ENCODE results near the gene CHST12.
"Not testable (repeated sequence)": the region's sequence is repeated elsewhere in the genome, so short reads cannot be mapped to it uniquely, and the experiment has no call there.

Gene CHST12

DNA sequence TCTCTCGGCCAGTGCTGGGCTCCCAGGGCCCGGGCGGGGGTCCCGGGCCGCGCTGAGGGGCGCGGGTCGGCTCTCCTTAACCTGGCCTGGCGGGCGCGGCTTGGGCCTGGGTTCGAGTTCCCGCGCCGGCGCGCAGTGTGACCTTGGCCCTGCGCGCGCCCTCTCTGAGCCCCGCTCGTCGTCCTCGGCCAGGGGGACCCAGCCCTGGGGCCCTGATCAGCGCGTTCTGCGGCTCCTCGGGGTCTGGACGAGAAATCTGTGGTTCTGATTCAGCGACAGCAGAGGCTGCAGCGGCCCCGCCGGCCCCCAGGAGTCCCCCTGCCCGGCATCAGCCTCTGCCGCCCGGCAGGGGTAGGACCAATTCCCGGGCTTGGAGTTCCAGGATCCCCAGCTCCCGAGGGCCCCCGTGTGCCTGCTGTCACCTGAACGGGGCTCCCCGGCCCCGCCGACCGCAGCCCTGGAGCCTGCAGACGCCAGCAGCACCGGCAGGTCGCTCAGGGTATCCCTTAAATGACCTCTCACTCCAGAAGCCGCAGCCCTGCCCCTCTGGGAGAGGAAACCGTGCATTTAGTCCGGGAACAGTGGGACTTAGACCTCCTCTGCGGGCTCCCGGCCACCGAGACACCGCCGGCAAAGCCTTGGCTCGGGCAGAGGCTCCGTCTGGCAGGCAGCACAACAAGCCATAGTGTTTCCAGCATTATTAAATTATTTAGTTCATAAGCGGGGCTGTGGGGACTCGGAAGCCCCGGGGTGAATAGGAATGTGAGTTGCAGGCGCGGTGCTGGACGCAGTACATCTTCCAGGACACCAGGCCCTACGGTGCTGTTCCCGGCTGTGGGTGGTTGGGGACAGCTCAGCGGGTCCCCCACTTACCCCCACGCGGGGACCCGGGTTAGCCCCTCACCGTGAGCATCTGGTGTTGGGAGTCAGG is 572 bp downstream of the CHST12 start:
- FAIRE-seq: no peak
- DNase-seq (ENCODE audit: low spot score): peak; percentile 80

DNA sequence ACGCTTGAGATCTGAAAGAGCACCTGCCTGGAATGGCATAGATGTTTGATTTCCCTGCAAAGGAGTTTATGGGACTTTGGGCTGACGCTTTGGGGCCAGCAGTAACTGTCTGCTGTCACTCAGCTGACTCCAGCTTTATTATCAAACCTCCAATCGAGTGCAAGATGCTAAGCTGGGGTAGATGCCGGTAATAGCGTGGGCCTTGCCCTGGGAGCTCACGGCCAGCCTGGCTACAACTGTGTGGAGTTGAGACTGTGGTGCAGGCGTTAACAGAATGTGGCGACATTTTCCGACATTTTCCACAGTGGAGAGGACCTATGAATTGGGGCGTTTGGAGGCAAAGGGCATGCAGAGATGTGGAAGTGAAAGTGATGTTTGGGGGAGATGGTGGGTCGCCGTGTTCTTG is 1.3 kb downstream of the CHST12 start:
- DNase-seq (ENCODE audit: low spot score): no peak
- FAIRE-seq: no peak

DNA sequence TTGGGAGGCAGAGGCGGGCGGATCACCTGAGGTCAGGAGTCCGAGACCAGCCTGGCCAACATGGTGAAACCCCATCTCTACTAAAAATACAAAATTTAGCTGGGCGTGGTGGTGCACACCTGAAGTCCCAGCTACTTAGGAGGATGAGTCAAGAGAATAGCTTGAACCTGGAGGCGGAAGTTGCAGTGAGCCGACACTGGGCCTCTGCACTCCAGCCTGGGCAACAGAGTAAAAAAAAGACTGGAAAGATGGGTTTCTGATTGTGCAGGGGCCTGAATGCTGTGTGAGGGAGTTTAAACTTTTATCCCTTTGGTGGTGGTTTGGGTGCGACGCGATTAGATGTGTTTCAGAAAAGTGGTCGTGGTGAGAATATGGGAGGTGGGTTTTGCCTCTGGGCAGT is 1.8 kb downstream of the CHST12 start:
- FAIRE-seq (no peak), DNase-seq (ENCODE audit: low spot score) (no peak)

DNA sequence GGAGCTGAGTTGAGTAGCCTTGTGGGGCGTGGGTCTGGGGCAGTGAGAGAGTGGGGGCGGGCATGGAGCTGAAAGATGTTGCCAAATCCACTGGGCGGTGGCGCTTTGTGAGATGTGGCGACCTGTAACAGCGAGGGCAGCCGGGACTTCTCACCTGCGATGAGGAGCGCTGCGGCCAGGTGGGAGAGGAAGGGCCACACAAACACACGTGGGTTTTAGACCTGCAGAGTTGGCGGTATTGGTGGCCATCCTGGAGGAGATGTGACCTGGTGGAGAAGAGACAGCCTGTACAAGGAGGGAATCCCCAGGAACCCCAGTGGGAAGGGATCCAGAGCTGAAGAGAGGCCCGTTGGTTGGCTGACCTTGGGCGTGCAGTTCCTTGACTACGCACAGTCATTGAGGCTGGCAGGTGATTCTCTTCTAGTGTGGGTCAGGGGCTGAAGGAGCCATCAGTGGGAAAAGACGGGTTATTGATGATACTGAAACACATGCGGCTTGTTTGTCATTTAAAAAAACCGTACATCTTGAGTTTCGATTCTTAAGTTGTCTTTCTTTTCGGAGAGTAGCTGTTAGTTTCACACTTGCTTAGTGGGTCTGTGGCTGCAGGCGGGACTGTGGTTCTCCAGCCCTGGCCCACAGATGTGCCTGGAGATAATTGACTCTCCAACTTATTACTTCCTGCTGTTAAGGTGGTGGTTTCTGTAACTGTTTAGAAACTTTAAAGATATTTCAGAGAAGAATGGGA is 2.4 kb downstream of the CHST12 start:
- DNase-seq (ENCODE audit: low spot score): no peak
- peak; percentile 17 for FAIRE-seq

DNA sequence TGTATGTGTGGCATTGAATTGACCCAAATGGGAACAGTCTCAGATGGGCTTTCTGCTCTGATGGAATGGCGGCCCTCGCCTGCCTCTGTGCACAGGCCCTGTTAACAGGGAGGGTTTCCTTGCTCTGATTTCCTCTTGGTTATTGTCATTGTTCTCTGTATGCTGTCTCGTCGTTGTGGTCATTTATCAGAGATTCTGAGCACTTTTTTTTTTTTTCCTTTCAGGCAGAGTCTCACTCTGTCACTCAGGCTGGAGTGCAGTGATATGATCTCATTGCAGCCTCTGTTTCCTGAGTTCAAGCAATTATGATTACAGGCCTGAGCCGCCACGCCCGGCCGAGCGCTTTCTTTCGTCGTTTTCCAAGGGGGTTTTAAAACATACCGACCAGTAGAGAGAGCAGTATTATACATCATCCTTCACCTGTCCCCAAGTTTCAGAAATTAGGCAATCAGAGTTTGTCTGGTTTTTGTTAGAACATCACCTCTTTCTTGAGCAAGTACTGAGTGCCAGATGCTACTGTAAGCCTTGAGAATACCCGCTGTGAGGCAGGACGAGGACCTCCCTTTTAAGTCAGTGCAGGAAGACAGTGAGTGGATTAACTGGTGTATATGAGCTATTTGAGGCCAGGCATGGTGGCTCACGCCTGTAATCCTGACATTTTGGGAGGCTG is 6.5 kb downstream of the CHST12 start:
- DNase-seq (ENCODE audit: low spot score) (no peak), FAIRE-seq (no peak)

DNA sequence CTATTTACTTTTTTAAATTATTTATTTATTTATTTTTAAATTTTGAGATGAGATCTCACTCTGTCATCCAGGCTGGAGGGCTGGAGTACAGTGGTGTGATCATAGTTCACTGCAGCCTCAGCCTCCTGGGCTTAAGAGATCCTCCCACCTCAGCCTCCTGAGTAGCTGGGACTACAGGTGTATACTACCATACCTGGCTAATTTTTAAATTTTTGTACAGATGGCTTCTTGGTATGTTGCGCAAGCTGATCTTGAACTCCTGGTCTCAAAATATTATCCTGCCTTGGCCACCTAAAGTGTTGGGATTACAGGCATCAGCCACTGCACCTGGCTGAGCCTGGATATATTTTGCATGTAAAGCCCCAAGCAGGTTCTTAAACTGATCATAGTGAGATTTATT is 7.6 kb downstream of the CHST12 start:
- no peak for FAIRE-seq
- DNase-seq (ENCODE audit: low spot score): no peak

DNA sequence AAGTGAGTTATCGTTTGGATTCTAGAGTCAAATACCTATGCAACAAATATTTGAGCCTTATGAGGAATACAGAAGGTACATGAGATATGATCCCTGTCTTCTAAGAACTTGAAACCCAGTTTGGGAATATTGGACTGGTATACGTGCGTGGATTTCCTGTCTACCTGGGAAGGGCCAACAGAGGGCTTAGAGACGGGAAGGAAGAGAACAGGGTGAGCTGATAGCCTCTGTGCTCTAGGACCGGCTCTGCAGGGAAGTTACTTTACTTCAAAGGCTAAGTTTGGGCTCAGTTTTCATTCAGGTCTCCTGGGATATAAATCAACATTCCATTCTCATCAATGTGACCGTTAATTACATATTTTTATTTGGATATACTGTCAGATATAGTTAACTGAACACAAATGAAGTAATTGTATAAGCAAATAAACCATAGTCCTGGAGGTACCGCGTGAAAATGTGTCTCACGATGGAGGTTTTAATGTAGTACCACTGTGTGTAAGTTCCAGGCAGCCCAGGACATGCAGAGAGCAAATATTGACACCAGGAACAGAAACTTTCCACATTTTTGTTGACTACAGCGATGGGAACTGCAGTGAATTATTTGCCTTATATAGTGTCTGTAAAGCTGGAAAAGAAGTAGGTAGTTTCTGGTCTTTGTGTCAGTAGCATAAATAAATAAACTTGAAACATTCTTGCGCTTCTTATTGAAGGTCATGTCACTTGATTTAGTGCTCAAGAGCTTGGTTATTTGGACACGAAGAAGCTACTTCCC is 8.6 kb downstream of the CHST12 start:
- FAIRE-seq (no peak), DNase-seq (ENCODE audit: low spot score) (no peak)

DNA sequence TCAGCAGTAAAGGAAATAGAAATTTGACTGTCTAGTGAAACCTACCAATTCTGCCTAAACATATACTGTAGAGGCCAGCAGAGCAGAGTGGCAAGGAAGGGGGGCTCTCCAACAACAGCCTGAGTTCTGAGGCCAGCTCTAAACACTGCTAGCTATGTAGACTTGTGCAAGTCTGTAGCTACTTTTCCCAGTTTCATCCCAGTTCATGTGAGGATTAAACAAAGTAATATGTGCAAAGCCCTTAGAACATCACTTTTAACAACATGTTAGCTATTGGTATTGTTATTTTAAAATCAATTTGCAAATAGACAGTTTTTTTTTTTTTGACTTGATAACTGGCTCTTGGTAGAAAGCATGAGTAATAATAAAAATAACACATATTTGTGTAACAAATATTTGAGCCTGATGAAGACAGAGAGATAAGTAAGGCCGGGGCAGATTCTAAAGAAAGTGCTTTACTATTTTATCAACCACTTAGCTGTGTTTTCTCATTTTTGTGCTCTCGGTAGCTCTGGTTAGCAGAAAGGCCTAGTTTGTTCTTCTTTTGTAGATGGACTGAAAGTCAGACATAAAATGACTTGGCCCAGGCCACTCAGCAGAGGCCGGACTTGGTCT is 9.3 kb downstream of the CHST12 start:
- no peak for FAIRE-seq

DNA sequence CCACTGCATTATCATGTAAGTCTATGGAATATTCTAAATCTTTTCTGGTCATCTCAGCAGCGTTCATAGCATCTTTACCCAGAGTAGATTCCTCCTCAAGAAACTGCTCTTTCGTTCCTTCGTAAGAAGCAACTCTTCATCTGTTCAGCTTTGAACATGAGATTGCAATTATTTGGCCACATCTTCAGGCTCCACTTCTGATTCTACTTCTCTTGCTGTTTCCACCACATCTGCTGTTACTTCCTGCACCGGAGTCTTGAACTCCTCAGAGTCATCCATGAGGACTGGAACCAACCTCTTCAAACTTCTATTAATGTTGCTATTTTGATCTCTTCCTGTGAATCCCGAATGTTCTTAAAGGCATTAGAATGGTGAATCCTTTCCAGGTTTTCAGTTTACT is 12.7 kb downstream of the CHST12 start:
- no peak for DNase-seq (ENCODE audit: low spot score)
- no peak for FAIRE-seq

More for the DNA sequence above, 9.3 kb downstream of the CHST12 start:
- no peak for DNase-seq (ENCODE audit: low spot score)

DNA sequence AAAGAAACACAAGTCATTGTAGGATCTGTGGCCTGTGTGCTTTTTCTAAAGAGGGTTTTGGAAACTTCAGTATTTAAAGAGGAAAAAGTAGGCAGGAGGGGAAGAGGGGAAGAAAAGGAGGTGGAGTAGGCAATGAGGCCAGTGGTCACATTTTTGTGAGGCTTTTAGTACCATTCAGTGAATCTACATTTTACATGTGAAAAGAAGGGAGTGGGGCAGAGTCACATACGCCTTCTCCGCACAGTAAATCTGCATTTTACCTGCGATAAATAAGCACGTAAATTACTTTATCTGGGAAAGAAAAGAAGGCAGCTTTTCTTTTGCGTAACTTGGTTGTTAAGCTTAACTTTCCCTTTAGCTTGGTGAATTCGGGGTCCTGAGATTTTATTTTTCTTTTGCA is 13.2 kb downstream of the CHST12 start:
- no peak for FAIRE-seq
- DNase-seq (ENCODE audit: low spot score): no peak

DNA sequence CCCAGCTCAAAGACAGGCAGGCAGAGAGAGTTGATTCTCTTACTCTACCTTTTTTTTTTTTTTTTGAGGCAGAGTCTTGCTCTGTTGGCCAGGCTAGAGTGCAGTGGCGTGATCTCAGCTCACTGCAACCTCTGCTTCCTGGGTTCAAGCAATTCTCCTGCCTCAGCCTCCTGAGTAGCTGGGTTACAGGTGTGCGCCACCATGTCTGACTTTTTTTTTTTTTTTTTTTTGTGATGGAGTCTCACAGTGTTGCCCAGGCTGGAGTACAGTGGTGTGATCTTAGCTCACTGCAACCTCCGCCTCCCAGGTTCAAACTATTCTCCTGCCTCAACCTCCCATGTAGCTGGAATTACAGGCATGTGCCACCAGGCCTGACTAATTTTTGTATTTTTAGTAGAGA is 13.8 kb downstream of the CHST12 start:
- not testable (repeated sequence) for DNase-seq (ENCODE audit: low spot score); FAIRE-seq

DNA sequence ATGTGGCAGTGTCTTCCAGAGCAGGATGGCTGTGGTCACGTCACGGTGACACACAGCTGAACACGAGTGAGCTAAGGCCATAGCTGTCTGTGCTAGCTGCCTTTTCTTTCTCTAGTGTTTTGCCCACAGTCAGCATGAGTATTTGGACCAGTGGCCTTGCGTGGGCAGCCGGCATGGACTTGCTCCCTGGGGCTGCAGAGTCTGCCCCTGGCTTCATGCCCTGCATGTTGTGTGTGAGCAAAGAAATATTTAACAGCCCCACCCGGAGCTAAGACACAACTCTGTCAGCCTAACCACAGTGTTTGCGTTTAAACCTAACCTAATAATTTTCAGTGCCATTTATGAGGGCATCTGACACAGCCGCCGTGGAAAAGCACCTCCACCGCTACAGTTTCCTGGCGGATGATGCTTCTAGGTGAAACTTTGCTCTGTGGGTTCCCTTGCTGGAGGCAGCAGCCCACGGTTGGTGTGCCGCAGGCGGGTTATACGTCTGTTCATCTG is 14.6 kb downstream of the CHST12 start:
- DNase-seq (ENCODE audit: low spot score) (no peak), FAIRE-seq (no peak)

DNA sequence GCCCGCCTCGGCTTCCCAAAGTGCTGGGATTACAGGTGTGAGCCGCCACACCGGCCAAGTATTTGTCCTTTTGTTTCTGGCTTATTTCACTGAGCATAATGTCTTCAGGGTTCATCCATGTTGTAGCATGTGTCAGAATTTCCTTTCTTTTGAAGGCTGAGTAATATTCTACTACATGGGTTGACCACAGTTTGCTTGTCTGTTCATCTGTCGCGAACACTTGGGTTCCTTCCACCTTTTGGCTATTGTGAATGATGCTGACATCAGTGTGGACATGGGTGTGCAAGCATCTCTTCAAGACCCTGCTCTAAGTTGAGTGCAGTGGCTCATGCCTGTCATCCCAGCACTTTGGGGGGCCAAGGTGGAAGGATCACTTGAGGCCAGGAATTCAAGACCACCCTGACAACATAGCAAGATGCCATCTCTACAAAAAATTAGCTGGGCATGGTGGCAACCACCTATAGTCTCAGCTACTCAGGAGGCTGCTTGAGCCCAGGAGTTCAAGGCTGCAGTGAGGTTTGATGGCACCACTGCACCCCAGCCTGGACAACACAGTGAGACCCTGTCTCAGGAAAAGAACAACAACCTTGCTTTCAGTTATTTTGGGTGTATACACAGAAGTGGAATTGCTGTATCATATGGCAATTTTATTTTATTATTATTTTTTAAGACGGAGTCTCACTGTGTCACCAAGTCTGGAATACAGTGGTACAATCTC is 17.0 kb downstream of the CHST12 start:
- DNase-seq (ENCODE audit: low spot score): no peak
- peak; percentile 79 for FAIRE-seq

DNA sequence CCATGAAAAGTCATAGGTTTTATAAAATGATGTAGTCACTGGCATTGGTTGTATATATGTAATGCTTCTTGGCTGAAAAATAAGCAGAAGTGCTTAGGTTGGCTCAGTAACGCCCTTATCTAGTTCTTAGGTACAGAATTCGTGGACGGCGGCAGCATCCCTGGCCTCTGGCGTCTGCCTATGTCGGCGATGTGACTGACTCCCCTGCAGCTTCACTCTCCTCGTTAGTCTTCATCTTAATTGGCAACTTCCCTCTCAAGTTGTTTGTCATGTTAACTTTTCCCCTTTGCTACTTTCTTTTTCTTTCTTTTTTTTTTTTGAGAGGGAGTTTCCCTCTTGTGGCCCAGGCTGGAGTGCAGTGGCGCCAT is 18.5 kb downstream of the CHST12 start:
- DNase-seq (ENCODE audit: low spot score): no peak
- no peak for FAIRE-seq

DNA sequence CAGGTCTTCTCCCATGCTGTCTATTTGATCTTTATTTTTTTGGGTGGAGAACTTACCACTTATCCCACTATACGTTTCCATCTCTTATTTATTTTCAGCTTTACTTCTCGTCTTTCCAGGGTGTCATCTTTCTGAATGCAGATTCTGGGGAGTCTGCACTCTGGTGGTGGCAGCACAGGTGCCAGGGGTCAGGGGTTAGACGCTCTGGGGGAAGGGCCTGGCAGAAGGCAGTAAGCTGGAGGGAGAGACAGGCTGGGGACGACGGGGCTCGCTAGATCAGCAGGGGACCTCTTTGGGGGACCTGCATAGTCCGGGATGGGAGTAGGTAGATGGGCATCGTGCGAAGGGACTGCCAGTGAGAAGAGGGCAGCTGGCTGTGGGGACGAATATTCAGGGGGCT is 22.3 kb downstream of the CHST12 start:
- no peak for FAIRE-seq

DNA sequence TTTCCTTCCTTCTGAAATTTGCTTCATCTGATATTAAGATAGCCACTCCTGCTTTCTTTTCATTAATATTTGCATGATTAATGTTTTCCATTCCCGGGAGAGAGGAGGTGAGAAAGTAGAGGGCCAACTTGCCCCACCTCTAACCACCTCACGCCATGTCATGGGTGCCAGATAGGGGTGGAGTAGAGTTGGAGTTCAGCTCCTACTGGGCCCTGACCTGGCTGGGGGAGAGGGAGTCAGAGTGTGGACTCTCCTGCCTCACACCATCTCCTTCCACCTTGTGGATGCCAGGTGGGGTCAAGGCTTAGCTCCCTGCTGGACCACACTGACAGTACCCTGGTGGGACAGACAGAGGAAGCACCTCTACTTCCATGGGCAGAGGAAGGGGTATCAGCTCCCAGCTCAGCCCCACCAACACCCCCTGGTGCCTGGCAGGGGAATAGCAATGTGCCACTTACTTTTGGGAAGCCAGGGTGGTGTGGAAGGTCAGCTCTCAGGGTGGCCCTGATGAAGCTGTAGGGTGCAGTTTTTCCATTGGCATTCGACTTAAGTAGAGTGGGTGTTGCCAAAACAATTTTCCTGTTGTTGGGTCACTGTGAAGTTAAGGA is 28.0 kb downstream of the CHST12 start:
- DNase-seq (ENCODE audit: low spot score) (peak; percentile 48), FAIRE-seq (peak; percentile 93)

More for the DNA sequence above, 22.3 kb downstream of the CHST12 start:
- DNase-seq (ENCODE audit: low spot score): no peak

DNA sequence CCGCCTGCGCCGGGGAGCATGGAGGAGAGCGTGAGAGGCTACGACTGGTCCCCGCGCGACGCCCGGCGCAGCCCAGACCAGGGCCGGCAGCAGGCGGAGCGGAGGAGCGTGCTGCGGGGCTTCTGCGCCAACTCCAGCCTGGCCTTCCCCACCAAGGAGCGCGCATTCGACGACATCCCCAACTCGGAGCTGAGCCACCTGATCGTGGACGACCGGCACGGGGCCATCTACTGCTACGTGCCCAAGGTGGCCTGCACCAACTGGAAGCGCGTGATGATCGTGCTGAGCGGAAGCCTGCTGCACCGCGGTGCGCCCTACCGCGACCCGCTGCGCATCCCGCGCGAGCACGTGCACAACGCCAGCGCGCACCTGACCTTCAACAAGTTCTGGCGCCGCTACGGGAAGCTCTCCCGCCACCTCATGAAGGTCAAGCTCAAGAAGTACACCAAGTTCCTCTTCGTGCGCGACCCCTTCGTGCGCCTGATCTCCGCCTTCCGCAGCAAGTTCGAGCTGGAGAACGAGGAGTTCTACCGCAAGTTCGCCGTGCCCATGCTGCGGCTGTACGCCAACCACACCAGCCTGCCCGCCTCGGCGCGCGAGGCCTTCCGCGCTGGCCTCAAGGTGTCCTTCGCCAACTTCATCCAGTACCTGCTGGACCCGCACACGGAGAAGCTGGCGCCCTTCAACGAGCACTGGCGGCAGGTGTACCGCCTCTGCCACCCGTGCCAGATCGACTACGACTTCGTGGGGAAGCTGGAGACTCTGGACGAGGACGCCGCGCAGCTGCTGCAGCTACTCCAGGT is 29.7 kb downstream of the CHST12 start:
- DNase-seq (ENCODE audit: low spot score) (no peak), FAIRE-seq (peak; percentile 91)

DNA sequence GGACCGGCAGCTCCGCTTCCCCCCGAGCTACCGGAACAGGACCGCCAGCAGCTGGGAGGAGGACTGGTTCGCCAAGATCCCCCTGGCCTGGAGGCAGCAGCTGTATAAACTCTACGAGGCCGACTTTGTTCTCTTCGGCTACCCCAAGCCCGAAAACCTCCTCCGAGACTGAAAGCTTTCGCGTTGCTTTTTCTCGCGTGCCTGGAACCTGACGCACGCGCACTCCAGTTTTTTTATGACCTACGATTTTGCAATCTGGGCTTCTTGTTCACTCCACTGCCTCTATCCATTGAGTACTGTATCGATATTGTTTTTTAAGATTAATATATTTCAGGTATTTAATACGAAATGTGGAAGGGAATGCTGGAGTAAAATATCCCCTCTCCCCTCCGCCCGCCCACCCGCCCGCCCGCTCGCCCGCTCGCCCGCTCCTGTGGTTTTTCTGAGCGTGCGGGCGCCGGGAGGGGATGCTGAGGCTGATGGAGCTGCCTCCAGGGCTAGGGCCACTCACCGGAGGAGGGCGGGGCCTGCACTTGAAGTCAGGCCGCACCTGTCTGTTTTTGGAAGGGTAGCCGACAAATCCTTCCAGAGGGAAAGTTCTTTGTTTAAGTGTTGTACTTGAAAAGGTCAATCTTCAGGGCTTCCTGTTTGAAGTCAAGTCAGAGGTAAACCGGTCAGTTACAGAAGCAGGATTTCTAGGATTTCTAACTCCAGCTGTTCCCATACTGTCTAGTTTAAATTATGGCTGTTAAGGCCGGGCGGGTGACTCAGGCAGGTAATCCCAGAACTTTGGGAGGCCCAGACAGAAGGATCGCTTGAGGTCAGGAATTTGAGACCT is 30.5 kb downstream of the CHST12 start:
- no peak for DNase-seq (ENCODE audit: low spot score)
- no peak for FAIRE-seq

Data from urothelium cell line (cell line).